Smooth muscle cell (in vitro differentiated cells): ENCODE results near the gene KATNAL1. TPM values are rescaled to one million over a fixed set of nuclear protein-coding genes. Genes with fewer than 3 reads are reported as not detected.
"Not testable (repeated sequence)": the region's sequence is repeated elsewhere in the genome, so short reads cannot be mapped to it uniquely, and the experiment has no call there.

ENCODE experiments used
- DNase-seq: peaks from one replicate; lab custom pipeline; 2025; ENCODE audit not compliant: unreplicated experiment; lab: John Stamatoyannopoulos, UW
- H2AFZ ChIP-seq: fragments of 200-600 bp; sonication (generic); 2 replicates; pipeline ENCODE4 v1.6.0; 2016; ENCODE audit warnings: antibody characterized with exemption, low read depth, mild to moderate bottlenecking
- H3F3A ChIP-seq: fragments of 200-600 bp; sonication (generic); 2 replicates; pipeline ENCODE4 v1.6.0; 2017; ENCODE audit warnings: antibody characterized with exemption, low read depth
- H3K27ac ChIP-seq: fragments of 200-600 bp; sonication (generic); 2 replicates; pipeline ENCODE4 v1.5.1; 2016; ENCODE audit warnings: low read depth, mild to moderate bottlenecking
- H3K27me3 ChIP-seq: fragments of 200-600 bp; sonication (generic); 2 replicates; pipeline ENCODE4 v1.6.1; 2016; ENCODE audit warnings: low read depth, mild to moderate bottlenecking
- H3K36me3 ChIP-seq: fragments of 200-600 bp; sonication (generic); 2 replicates; pipeline ENCODE4 v1.5.1; 2016; ENCODE audit warnings: low read depth
- H3K4me1 ChIP-seq: fragments of 200-600 bp; sonication (generic); 2 replicates; pipeline ENCODE4 v1.5.1; 2016; ENCODE audit warnings: low read depth
- H3K4me2 ChIP-seq: fragments of 200-600 bp; sonication (generic); 2 replicates; pipeline ENCODE4 v1.6.0; 2016; ENCODE audit warnings: mild to moderate bottlenecking
- H3K4me3 ChIP-seq: fragments of 200-600 bp; sonication (generic); 2 replicates; pipeline ENCODE4 v1.5.1; 2016; ENCODE audit warnings: mild to moderate bottlenecking
- H3K79me2 ChIP-seq: fragments of 200-600 bp; sonication (generic); 2 replicates; pipeline ENCODE4 v1.6.0; 2016; ENCODE audit warnings: low read depth, mild to moderate bottlenecking
- H3K9ac ChIP-seq: fragments of 200-600 bp; sonication (generic); 2 replicates; pipeline ENCODE4 v1.6.0; 2016; ENCODE audit warnings: low read depth
- H3K9me3 ChIP-seq: fragments of 200-600 bp; sonication (generic); replicated peaks from 2 replicates; pipeline ENCODE4 v1.5.1; 2016; ENCODE audit warnings: low read depth
- H4K20me1 ChIP-seq: fragments of 200-600 bp; sonication (generic); 2 replicates; pipeline ENCODE4 v1.6.0; 2016; ENCODE audit warnings: low read depth
- WGBS: methylation state at CpG from one replicate; pipeline ENCODE4 v1.1.7; 2016; ENCODE audit warnings: low lambda C conversion rate; 5-methylcytosine and 5-hydroxymethylcytosine counted together
- polyA plus RNA-seq: library from polyadenylated mRNA; unstranded; fragments of >200 nt; fragmentation: Nextera tagmentation; extraction: Ambion mirVana; gene quantifications from 2 replicates; pipeline ENCODE4 v1.2.1, GENCODE V29; 2016
- total RNA-seq: library from RNA; depleted of rRNA; stranded (reverse); fragments of >200 nt; gene quantifications from 2 replicates; pipeline ENCODE4 v1.2.3, GENCODE V29; 2014
- TF ChIP-seq, protein P1 (sequence below): fragments of 200-600 bp; sonication (generic); IDR thresholded peaks from 2 replicates; pipeline ENCODE4 v1.5.1; 2017; ENCODE audit warnings: borderline replicate concordance, mild to moderate bottlenecking, antibody characterized with exemption; ENCODE audit not compliant: insufficient read depth, poor library complexity, severe bottlenecking

The KATNAL1 gene
- total and polyA plus RNA-seq, 2 experiments from 2014 or later = 12.4 to 35.1 TPM

DNA sequence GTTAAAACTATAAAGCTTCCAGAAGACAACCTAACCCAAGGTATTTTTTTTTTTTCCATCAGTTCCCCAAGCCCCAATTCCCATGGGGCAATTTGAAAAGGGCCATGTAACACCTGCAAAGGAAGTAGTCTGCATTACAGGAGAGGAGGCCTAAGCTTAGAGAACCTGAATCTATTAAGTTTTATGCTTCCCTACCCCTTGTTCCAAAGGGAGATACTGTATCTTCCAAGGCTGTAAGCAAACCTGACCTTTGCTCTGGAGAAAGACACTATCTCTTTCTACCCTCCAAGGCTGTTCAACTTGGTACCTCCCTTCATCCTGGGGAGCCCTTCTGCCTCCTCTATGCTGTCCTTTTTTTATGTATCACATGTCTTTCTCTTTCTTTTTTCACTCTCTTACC, 15.0 kb downstream of the KATNAL1 start:
- no peak overlapping the region for H3K27ac ChIP-seq
- no peaks in the 10 kb centered on the region for H3F3A ChIP-seq
- H2AFZ ChIP-seq = no peak overlapping the region
- no peak for DNase-seq
- H3K4me3 ChIP-seq = no peak overlapping the region
- no peaks in the 10 kb centered on the region for H3K36me3 ChIP-seq
- no peaks in the 10 kb centered on the region for H3K27me3 ChIP-seq
- H4K20me1 ChIP-seq = peaks cover 95% of the 10 kb centered on the region
- H3K9me3 ChIP-seq = no peaks in the 10 kb centered on the region
- H3K4me1 ChIP-seq = peaks cover 5% of the 10 kb centered on the region
- H3K4me2 ChIP-seq = no peak overlapping the region
- H3K9ac ChIP-seq = no peak overlapping the region
- H3K79me2 ChIP-seq = peaks cover 90% of the 10 kb centered on the region
- TF ChIP-seq, protein P1, sequence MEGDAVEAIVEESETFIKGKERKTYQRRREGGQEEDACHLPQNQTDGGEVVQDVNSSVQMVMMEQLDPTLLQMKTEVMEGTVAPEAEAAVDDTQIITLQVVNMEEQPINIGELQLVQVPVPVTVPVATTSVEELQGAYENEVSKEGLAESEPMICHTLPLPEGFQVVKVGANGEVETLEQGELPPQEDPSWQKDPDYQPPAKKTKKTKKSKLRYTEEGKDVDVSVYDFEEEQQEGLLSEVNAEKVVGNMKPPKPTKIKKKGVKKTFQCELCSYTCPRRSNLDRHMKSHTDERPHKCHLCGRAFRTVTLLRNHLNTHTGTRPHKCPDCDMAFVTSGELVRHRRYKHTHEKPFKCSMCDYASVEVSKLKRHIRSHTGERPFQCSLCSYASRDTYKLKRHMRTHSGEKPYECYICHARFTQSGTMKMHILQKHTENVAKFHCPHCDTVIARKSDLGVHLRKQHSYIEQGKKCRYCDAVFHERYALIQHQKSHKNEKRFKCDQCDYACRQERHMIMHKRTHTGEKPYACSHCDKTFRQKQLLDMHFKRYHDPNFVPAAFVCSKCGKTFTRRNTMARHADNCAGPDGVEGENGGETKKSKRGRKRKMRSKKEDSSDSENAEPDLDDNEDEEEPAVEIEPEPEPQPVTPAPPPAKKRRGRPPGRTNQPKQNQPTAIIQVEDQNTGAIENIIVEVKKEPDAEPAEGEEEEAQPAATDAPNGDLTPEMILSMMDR = no peak

DNA sequence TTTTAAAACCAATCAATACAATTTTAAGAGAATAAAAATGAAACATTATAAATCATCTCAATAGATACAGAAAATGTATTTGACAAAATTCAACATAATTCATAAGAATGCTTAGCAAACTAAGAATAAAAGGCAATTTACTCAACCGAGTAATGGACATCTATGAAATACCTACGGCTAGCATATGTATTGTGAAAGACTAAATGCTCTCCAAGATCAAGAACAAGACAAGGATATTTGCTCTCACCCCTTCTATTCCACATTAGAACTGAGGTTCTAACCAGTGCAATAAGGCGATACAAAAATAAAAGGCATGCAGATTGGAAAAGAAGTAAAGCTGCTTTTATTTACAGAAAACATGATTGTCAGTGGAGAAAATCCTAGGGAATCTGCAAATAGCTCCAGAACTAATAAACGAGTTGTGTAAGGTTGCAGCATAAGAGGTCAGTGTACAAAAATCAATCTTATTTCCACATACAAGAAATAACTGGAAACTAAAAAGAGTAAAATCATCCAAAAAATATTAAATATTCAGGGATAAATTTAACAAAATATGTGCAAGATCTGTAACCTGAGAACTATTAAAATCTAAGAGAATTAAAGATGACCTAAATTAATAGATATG, 16.4 kb downstream of the KATNAL1 start:
- Histone ChIP-seq H3K27ac (no peak overlapping the region), H3K27me3 (no peaks in the 10 kb centered on the region), H3K4me1 (peaks cover 5% of the 10 kb centered on the region), H3K4me2 (no peak overlapping the region), H3K4me3 (no peak overlapping the region), H4K20me1 (peaks cover 85% of the 10 kb centered on the region), H2AFZ (no peak overlapping the region), H3K9ac (no peak overlapping the region), H3K79me2 (peaks cover 89% of the 10 kb centered on the region), H3K9me3 (no peaks in the 10 kb centered on the region), H3K36me3 (no peaks in the 10 kb centered on the region), H3F3A (no peaks in the 10 kb centered on the region)
- TF ChIP-seq, protein P1 = no peak
- WGBS = 88% methylated on average over 4 of the region's 4 CpGs
- no peak for DNase-seq

DNA sequence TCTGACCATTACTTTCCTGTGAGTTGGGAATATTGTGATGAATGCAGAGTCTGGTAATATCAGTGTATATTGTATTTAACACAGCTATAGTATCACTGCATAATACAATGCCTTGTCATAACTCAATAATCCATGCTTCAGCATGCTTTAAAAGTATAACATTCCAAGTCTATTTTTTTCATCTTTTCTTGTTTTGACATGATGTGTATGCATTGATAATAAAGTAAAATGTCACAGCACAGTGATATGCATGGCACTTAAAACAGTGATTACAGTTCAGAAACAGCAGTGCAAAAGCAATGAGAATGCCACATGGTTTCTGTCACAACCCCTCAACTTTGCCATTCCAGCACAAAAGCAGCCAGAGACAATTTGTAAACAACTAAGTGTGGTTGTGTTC, 17.8 kb downstream of the KATNAL1 start:
- Histone ChIP-seq H3K4me2 (no peak overlapping the region), H3K4me1 (peaks cover 5% of the 10 kb centered on the region), H3K27ac (no peak overlapping the region), H3K79me2 (peaks cover 92% of the 10 kb centered on the region), H3K27me3 (no peaks in the 10 kb centered on the region), H3F3A (no peaks in the 10 kb centered on the region), H2AFZ (no peak overlapping the region), H3K9ac (peak overlapping the region; percentile 10), H3K9me3 (no peaks in the 10 kb centered on the region), H3K36me3 (no peaks in the 10 kb centered on the region), H3K4me3 (no peak overlapping the region), H4K20me1 (peaks cover 78% of the 10 kb centered on the region)
- TF ChIP-seq, protein P1 = no peak
- no peak for DNase-seq

DNA sequence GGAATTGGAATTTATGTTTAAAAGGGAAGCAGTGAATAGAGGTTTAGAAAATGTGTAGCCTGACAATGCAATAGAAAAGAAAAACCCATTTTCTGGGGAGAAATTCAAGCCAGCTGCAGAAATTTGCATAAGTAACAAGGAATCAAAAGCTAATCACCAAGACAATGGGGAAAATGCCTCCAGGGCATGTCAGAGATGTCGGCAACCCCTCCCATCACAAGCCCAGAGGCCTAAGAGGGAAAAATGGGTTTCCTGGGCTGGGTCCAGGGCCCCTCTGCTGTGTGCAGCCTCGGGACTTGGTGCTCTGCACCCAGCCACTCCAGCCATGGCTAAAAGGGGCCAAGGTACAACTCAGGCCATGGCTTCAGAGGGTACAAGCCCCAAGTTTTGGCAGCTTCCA, 21.3 kb downstream of the KATNAL1 start:
- H3K27ac ChIP-seq, DNase-seq, H3K9me3 ChIP-seq, H2AFZ ChIP-seq, H3K4me3 ChIP-seq, H3K4me1 ChIP-seq, H3F3A ChIP-seq, H3K27me3 ChIP-seq, H3K4me2 ChIP-seq, H3K9ac ChIP-seq, H3K36me3 ChIP-seq: not testable (repeated sequence)
- Histone ChIP-seq H3K79me2 (peaks cover 72% of the 10 kb centered on the region), H4K20me1 (peaks cover 58% of the 10 kb centered on the region)
- 92% methylated on average over 2 of the region's 2 CpGs for WGBS
